CD14-positive monocyte (primary cell): ENCODE results near the gene HOXC12. TPM values are rescaled to one million over a fixed set of nuclear protein-coding genes. Genes with fewer than 3 reads are reported as not detected.
A peak's percentile ranks its signal among the peaks of the same experiment; 100 is the strongest.

Experiments used
- DNase-seq, 3 donors: peaks; one replicate each; pipeline ENCODE4 v3.0.0-alpha.2; 2011 to 2022
- H2AFZ ChIP-seq: 2 replicates; pipeline ENCODE4 v1.6.0; 2012; ENCODE audit warnings: mild to moderate bottlenecking, low read depth, low read length, inconsistent platforms; ENCODE audit not compliant: insufficient read depth, poor library complexity, severe bottlenecking
- H3K27ac ChIP-seq, 2 donors: 1 replicate in 1 of 2; 2 replicates in 1 of 2; pipeline ENCODE4 v1.5.1; 2012 to 2013; ENCODE audit warnings: low read length in 2 of 2, control low read depth in 1 of 2, inconsistent platforms in 1 of 2, low read depth in 1 of 2, mild to moderate bottlenecking in 1 of 2
- H3K27me3 ChIP-seq, 2 donors: one replicate each; pipeline versions ENCODE4 v1.6.0 to v1.6.1; 2011 to 2013; ENCODE audit warnings: low read length in 2 of 2; ENCODE audit not compliant: control insufficient read depth in 2 of 2, insufficient read depth in 2 of 2
- H3K36me3 ChIP-seq, 2 donors: replicated peaks in 1 of 2; 1 replicate in 1 of 2; 2 replicates in 1 of 2; pipeline versions ENCODE4 v1.5.1 to v1.6.1; 2012 to 2013; ENCODE audit warnings: low read length in 2 of 2, control low read depth in 1 of 2, inconsistent platforms in 1 of 2, mild to moderate bottlenecking in 1 of 2; ENCODE audit not compliant: insufficient read depth in 2 of 2, control insufficient read depth in 1 of 2
- H3K4me1 ChIP-seq, 2 donors: 1 replicate in 1 of 2; 2 replicates in 1 of 2; pipeline versions ENCODE4 v1.5.1 to v1.6.1; 2012 to 2013; ENCODE audit warnings: low read length in 2 of 2, control low read depth in 1 of 2, inconsistent platforms in 1 of 2, mild to moderate bottlenecking in 1 of 2, moderate library complexity in 1 of 2; ENCODE audit not compliant: insufficient read depth in 2 of 2, control insufficient read depth in 1 of 2
- H3K4me2 ChIP-seq: replicated peaks from 2 replicates; pipeline ENCODE3; 2012; ENCODE audit warnings: low read length, moderate library complexity, mild to moderate bottlenecking; ENCODE audit not compliant: poor library complexity, severe bottlenecking; ENCODE audit errors: extremely low read depth
- H3K4me3 ChIP-seq, 3 experiments: fragments of 200-600 bp in 1 of 3; sonication (generic) in 1 of 3; replicated peaks in 1 of 3; 1 replicate in 2 of 3; 2 replicates in 1 of 3; pipeline ENCODE4 v1.5.1; 2011 to 2013; ENCODE audit warnings: low read length in 3 of 3, mild to moderate bottlenecking in 3 of 3, control low read depth in 2 of 3, low read depth in 2 of 3, inconsistent platforms in 1 of 3, moderate library complexity in 1 of 3
- H3K79me2 ChIP-seq: 2 replicates; pipeline ENCODE4 v1.6.0; 2012; ENCODE audit warnings: mild to moderate bottlenecking, control low read depth, inconsistent platforms, low read length, moderate library complexity; ENCODE audit not compliant: insufficient read depth
- H3K9ac ChIP-seq: 2 replicates; pipeline ENCODE4 v1.6.0; 2017; ENCODE audit warnings: low read length, mild to moderate bottlenecking; ENCODE audit not compliant: insufficient read depth, poor library complexity, severe bottlenecking
- H3K9me3 ChIP-seq, 2 donors: replicated peaks in 1 of 2; 1 replicate in 1 of 2; 2 replicates in 1 of 2; pipeline versions ENCODE4 v1.5.1 to v1.6.1; 2012 to 2013; ENCODE audit warnings: low read length in 2 of 2, control low read depth in 1 of 2; ENCODE audit not compliant: control insufficient read depth in 1 of 2, insufficient read depth in 1 of 2
- H4K20me1 ChIP-seq: 2 replicates; pipeline ENCODE4 v1.6.0; 2012; ENCODE audit warnings: mild to moderate bottlenecking, low read length, control low read depth, moderate library complexity; ENCODE audit not compliant: insufficient read depth
- H3K27ac Mint-ChIP-seq, 7 donors: one replicate each; pipeline ENCODE4 v1.8.0; 2020; ENCODE audit warnings: mild to moderate bottlenecking in 7 of 7, mixed read lengths in 7 of 7, moderate library complexity in 6 of 7, inconsistent platforms in 2 of 7
- H3K27me3 Mint-ChIP-seq, 3 donors: one replicate each; pipeline ENCODE4 v1.8.0; 2021 to 2022; ENCODE audit warnings: low read depth in 3 of 3, mild to moderate bottlenecking in 3 of 3, mixed read lengths in 3 of 3, moderate library complexity in 3 of 3, inconsistent platforms in 1 of 3
- H3K36me3 Mint-ChIP-seq, 2 donors: one replicate each; pipeline ENCODE4 v1.8.0; 2020; ENCODE audit warnings: mixed read lengths in 2 of 2, inconsistent platforms in 1 of 2, mild to moderate bottlenecking in 1 of 2
- H3K4me1 Mint-ChIP-seq: one replicate; pipeline ENCODE4 v1.8.0; 2020; ENCODE audit warnings: mild to moderate bottlenecking, mixed read lengths
- H3K4me3 Mint-ChIP-seq, 2 donors: one replicate each; pipeline ENCODE4 v1.8.0; 2020; ENCODE audit warnings: mild to moderate bottlenecking in 2 of 2, mixed read lengths in 2 of 2, moderate library complexity in 1 of 2
- H3K9me3 Mint-ChIP-seq, 7 donors: one replicate each; pipeline ENCODE4 v1.8.0; 2020 to 2022; ENCODE audit warnings: mixed read lengths in 7 of 7, mild to moderate bottlenecking in 6 of 7, moderate library complexity in 6 of 7, inconsistent platforms in 2 of 7
- CTCF ChIP-seq: fragments of 200-600 bp; IDR thresholded peaks from one replicate; pipeline ENCODE4 v1.8.0; 2022; ENCODE audit warnings: antibody characterized with exemption, mild to moderate bottlenecking
- WGBS: methylation state at CpG from one replicate; pipeline ENCODE4 v1.1.5; 2013; ENCODE audit warnings: missing lambda C conversion rate; ENCODE audit not compliant: insufficient coverage; 5-methylcytosine and 5-hydroxymethylcytosine counted together
- intact Hi-C, 2 donors: fragments of 100-400 bp; cut with micrococcal nuclease; formaldehyde crosslinking; loops; one replicate each; pipeline versions ENCODE4 v1.15.0 to v1.15.1; 2023
- polyA plus RNA-seq, 3 donors: library from polyadenylated mRNA; depleted of rRNA in 1 of 3; unstranded in 2 of 3; stranded (reverse) in 1 of 3; fragments of 300-500 nt in 2 of 3; fragments of >200 nt in 1 of 3; fragmentation: Illumina TruSeq in 2 of 3; gene quantifications; 1 replicate in 2 of 3; 2 replicates in 1 of 3; pipeline ENCODE4 v1.2.3, GENCODE V29; 2012 to 2021

Gene HOXC12
- polyA plus RNA-seq, 3 donors: not detected

DNA sequence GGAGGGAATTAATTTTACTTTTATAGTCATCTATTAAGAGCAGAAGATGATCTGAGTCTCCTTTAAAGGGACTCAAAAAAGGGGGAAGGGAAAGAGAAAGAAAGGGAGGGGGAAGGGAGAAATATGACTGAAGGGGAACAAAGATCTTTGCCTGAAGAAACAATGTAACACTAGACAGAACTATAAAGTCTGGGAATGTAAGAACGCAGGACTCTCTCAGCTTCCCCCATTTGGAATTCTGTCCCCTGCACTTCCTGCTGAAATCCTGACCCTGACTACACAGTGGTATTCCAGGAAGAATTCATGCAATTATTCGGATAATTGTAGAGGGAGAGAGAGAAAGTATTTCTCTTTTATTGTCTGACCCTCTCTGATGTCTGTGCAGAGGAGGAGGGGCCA, 9.6 kb downstream of the HOXC12 start:
- Histone ChIP-seq H3K36me3 (no peaks in the 10 kb centered on the region), H3K79me2 (no peaks in the 10 kb centered on the region), H2AFZ (no peak overlapping the region), H3K4me3 (no peak overlapping the region), H3K4me1 (no peaks in the 10 kb centered on the region), H3K4me2 (no peak overlapping the region), H3K9ac (no peak overlapping the region), H4K20me1 (no peaks in the 10 kb centered on the region), H3K9me3 (peaks cover 11 to 91% of the 10 kb centered on the region in 2 donors), H3K27ac (no peak overlapping the region), H3K27me3 (peaks cover 98 to 100% of the 10 kb centered on the region in 2 donors)
- no peak overlapping the region for H3K27ac Mint-ChIP-seq
- intact Hi-C loops: no loop called here
- no peak for TF ChIP-seq CTCF
- peaks cover 5 to 71% (median 35%) of the 10 kb centered on the region in 7 donors for H3K9me3 Mint-ChIP-seq
- WGBS: no CpG with 5 or more reads among the region's 2 CpGs
- peaks cover 39% of the 10 kb centered on the region for H3K4me1 Mint-ChIP-seq
- no peak for DNase-seq
- peaks cover 4 to 28% of the 10 kb centered on the region in 2 donors for H3K36me3 Mint-ChIP-seq
- H3K4me3 Mint-ChIP-seq: peak overlapping the region; percentile 8 to 82
- H3K27me3 Mint-ChIP-seq: peaks cover 98 to 99% (median 98%) of the 10 kb centered on the region in 3 donors

GRCh38 chr12:53965281-53966084, 10.8 kb downstream of the HOXC12 start:
- H3K9ac ChIP-seq: no peak overlapping the region
- no peak for TF ChIP-seq CTCF
- H3K9me3 ChIP-seq: peaks cover 7 to 82% of the 10 kb centered on the region in 2 donors
- H3K4me2 ChIP-seq: no peak overlapping the region
- no peaks in the 10 kb centered on the region for H3K79me2 ChIP-seq
- H4K20me1 ChIP-seq: no peaks in the 10 kb centered on the region
- peaks cover 31% of the 10 kb centered on the region for H3K4me1 Mint-ChIP-seq
- peaks cover 3 to 62% (median 32%) of the 10 kb centered on the region in 7 donors for H3K9me3 Mint-ChIP-seq
- 5% methylated on average over 18 of the region's 18 CpGs for WGBS
- H3K36me3 Mint-ChIP-seq: peaks cover 4 to 20% of the 10 kb centered on the region in 2 donors
- H3K27me3 Mint-ChIP-seq: peaks cover 98 to 99% (median 98%) of the 10 kb centered on the region in 3 donors
- peak overlapping the region in 1 of 2 donors; percentile 85 for H3K4me3 Mint-ChIP-seq
- H2AFZ ChIP-seq: no peak overlapping the region
- peaks cover 98 to 100% of the 10 kb centered on the region in 2 donors for H3K27me3 ChIP-seq
- intact Hi-C loops: no loop called here
- H3K27ac ChIP-seq: no peak overlapping the region
- DNase-seq: no peak
- no peaks in the 10 kb centered on the region for H3K36me3 ChIP-seq
- no peak overlapping the region for H3K27ac Mint-ChIP-seq
- no peaks in the 10 kb centered on the region for H3K4me1 ChIP-seq
- no peak overlapping the region for H3K4me3 ChIP-seq
